GM18511 (cell line): ENCODE measurements around the gene LRP5.
A peak's percentile ranks its signal among the peaks of the same experiment; 100 is the strongest.
"Not testable (repeated sequence)": the region's sequence is repeated elsewhere in the genome, so short reads cannot be mapped to it uniquely, and the experiment has no call there.

Experiments used
- ATAC-seq: cut with Tn5 transposase; IDR thresholded peaks from one replicate; pipeline ENCODE4 v1.9.1; 2021; ENCODE audit warnings: mild to moderate bottlenecking, moderate library complexity; ENCODE audit not compliant: unreplicated experiment

LRP5 gene

GRCh38 chr11:68459886-68460740, 147.7 kb downstream of the LRP5 start:
- peak; percentile 84 for ATAC-seq

- peak; percentile 31 for ATAC-seq
Observed at GRCh38 chr11:68460741-68461574, 148.6 kb downstream of the LRP5 start, which contains the start of gene PPP6R3. Gene PPP6R3, plus strand, starts transcription at chr11:68460752. Its CDS starts 76,913 bp downstream, at chr11:68537665.

DNA sequence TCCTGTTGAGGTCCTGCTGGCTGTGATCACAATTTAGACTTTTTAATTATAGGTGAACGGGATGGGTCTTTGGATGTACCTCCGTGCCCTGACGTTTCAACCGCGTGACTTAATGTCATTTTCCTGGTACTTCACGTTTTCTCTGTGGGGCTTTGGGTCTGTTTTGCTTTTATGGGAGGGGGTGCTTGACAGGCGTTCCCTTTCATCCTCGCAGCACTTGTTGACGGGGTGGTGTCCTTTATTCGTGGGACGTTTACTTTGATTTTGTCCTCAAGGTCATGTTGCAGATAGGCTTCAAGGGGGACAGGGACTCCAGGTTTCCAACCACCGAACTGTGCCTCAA, 149.2 kb downstream of the LRP5 start:
- ATAC-seq = no peak

DNA sequence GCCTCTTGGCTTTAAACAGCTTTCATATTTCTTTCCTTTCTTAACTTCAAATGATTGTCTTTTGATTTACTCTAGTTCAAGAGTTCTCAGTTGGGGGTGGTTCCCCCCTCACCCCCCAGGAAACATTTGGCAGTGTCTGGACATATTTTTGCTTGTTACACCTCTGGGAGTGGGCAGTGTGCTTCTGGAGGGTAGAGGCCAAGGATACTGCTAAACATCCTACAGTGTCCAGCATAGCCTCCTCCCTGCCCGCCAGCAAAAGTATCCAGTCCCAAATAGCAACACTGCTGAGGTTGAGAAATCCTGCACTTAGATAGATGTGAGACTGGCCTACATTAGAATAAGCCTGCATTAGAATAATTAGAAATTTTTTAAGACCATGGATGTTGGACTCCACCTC, 151.3 kb downstream of the LRP5 start:
- no peak for ATAC-seq

DNA sequence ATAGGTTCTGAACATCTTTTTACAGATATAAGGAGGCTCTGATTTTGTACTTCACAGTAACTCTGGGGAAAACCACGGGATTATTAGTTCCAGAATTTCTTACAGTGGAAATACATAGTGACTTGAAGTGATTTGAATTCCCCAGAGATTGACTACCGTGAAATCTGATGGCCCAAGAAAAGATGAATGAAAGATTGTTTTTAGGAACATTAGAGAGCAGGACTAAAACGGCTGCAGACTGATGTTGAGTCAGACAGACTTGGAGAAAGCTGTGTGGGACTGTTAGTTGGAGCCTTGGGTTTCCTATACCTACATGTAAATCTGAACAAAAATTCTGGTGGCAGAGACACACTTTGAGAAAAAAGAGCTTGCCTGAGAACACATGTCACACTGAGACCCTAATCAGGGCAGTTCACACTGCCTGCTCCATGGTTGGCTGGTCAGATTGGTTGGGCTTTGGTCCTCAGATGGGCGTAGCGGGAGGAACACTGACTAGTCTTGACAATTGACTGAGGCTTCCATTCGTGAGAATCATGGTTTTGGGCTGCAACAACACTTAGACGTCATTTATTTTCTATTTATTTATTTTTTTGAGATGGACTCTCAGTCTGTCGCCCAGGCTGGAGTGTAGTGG, 154.9 kb downstream of the LRP5 start:
- no peak for ATAC-seq

- no peak for ATAC-seq
Observed at GRCh38 chr11:68468217-68468828, 155.9 kb downstream of the LRP5 start.

- ATAC-seq = no peak
Observed at GRCh38 chr11:68469122-68469521, 156.7 kb downstream of the LRP5 start.

DNA sequence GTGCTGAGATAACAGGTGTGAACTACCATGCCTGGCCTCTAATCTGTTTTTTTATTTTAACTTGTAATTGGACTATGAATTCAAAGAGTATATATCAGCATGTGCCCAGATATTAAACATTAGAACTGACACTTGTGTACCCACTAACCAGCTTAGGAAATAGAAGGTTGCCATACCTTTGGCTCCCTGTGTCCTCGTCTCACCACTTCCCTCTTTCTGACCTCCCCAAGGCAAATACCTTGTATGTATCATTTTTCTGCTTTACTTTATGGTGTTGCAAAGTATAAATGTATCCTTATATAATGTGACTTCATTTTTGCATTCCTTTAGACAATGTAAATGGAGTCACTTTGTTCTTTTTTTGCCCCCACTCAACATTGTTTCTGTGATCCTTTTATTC, 157.3 kb downstream of the LRP5 start:
- ATAC-seq = no peak

DNA sequence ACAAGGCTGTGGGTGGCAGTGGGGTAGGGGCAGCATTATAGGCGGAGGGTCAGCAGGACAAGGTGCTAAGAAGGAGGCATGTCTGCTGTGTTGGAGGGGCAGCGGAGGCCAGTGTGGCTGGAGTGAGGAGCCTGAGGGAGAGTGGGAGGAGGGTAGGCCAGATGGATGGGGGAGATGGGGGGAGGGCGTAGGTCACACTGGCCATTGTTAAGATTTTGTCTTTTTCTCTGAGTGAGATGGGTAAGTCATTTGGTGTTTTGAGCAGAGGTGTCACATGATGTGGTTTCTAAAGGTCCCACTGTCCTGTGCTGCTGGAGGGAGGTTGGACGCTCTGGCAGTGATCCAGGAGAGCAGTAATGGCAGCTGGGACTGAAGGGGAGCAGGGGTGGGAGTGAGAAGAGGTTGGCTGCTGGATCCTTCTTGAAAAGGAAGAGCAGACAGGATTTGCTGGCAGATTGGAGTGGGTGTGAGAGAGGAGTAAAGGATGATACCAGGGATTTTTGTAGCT, 158.0 kb downstream of the LRP5 start:
- no peak for ATAC-seq

- no peak for ATAC-seq
Observed at GRCh38 chr11:68471360-68472340, 159.3 kb downstream of the LRP5 start.

DNA sequence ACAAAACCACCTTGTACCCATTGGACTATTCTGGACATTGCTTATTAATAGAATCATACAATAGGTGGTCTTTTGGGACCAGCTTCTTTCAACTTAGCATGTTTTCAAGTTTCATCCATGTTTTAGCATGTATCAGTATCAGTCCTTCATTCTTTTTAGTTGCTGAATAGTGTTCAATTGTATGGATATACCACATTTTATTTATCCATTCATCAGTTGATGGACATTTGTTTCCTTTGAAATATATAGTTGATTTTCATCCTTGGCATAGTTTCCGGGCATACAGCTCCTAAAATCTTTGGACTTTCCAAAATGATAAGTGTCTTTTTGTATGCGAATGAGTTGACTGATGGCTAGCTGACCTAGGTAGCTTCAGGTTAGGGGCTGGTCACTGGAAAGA, 160.4 kb downstream of the LRP5 start:
- ATAC-seq = no peak

GRCh38 chr11:68473693-68474092, 161.3 kb downstream of the LRP5 start:
- ATAC-seq = no peak

DNA sequence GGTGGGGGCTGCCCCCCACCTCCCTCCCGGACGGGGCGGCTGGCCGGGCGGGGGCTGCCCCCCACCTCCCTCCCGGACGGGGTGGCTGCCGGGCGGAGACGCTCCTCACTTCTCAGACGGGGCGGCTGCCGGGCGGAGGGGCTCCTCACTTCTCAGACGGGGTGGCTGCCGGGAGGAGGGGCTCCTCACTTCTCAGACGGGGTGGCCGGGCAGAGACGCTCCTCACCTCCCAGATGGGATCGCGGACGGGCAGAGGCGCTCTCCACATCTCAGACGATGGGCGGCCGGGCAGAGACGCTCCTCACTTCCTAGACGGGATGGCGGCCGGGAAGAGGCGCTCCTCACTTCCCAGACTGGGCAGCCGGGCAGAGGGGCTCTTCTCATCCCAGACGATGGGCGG, 163.2 kb downstream of the LRP5 start:
- ATAC-seq = not testable (repeated sequence)

GRCh38 chr11:68479390-68479789, 167.0 kb downstream of the LRP5 start:
- no peak for ATAC-seq

GRCh38 chr11:68480193-68480592, 167.8 kb downstream of the LRP5 start:
- no peak for ATAC-seq

- no peak for ATAC-seq
Observed at GRCh38 chr11:68480852-68481510, 168.6 kb downstream of the LRP5 start.

DNA sequence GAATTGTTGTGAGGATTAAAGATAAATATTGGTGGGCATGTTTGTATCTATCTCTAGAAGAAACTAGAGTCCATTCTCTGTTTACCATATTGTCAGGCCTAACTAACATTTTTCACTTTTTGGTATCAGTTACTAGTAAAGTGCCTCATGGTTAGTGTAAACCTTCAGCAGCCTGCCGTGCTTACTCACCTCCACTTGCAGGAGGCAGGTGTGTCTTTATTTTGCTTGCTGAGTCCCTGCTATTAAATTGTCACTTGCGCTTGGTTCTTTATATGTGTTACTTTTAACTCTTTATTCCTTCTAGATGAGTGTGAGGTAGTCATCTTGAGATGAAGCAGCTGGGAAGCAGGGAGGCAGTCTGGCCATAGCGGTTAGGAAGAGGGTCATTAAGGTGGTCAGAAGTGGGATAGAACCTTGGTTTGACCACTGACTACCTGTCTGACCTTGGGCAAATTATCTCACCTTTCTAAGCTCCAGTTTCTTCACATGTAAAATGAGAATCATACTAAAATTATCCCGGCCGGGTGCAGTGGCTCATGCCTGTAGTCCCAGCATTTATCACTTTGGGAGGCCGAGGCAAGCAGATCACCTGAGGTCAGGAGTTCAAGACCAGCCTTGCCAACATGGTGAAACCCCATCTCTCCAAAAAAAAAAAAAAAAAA, 169.3 kb downstream of the LRP5 start:
- no peak for ATAC-seq

DNA sequence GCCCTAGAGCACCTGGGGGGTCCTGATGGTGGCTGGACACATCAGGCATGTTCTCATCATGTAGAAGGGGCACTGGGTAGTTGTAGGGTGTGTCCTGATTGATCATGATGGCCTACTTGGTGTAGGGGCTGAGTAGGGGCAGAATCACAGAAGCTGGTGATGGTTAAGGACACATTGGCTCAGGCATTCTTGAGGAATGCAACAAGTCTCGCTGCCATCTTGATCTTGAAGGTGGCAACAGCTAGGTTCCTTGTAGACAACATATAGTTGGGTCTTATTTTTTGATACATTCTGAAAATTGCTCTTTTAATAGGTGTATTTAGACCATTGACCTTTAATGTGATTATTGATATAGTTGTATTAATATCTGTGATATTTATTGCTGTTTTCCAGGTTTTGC, 176.2 kb downstream of the LRP5 start:
- ATAC-seq = no peak
